Measurements from ENCODE around the gene ME3.

DNA sequence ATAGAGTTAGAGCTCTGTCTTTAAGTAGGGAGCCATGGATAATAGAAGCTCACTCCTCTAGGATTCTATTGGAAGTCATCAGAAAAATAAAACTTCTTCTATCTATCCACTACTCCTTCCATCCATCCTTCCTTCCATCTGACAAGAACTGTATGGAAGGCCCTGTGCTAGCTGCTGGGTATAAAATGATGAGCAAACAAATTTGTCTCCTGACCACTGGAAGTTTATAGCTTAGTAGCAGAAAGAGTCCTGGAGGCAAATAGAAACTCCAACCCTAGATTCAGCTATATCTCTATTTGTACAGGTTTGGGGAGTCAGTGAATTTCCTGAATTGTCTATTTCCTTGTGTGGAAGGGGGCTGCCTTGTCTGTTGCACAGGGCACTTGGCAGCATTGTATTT lies 136.6 kb downstream of the ME3 start:
- TF ChIP-seq, protein P1, sequence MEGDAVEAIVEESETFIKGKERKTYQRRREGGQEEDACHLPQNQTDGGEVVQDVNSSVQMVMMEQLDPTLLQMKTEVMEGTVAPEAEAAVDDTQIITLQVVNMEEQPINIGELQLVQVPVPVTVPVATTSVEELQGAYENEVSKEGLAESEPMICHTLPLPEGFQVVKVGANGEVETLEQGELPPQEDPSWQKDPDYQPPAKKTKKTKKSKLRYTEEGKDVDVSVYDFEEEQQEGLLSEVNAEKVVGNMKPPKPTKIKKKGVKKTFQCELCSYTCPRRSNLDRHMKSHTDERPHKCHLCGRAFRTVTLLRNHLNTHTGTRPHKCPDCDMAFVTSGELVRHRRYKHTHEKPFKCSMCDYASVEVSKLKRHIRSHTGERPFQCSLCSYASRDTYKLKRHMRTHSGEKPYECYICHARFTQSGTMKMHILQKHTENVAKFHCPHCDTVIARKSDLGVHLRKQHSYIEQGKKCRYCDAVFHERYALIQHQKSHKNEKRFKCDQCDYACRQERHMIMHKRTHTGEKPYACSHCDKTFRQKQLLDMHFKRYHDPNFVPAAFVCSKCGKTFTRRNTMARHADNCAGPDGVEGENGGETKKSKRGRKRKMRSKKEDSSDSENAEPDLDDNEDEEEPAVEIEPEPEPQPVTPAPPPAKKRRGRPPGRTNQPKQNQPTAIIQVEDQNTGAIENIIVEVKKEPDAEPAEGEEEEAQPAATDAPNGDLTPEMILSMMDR (IDR thresholded peaks at IDR 0.05; ENCODE audit: low read depth, low read length, missing input control): no peak
- no peak for TF ChIP-seq RAD21 (IDR thresholded peaks at IDR 0.05)

Measured in liver (tissue), 3 donors.